HCT116 (cell line): ENCODE results near the gene PPM1M. TPM values are rescaled to one million over a fixed set of nuclear protein-coding genes. Genes with fewer than 3 reads are reported as not detected.

Source experiments
- ATAC-seq: fragments of 200-7000 bp; cut with Tn5 transposase; 2 replicates; pipeline ENCODE4 v1.9.1; 2020; ENCODE audit warnings: mild to moderate bottlenecking, moderate library complexity
- BruUV-seq: library from RNA; stranded (reverse); fragments of 400-500 nt; replicated peaks from 2 replicates; lab custom pipeline; 2021; lab: Mats Ljungman, UMichigan
- CTCF ChIA-PET: fragments of 300-600 bp; sonication (Branson Sonifier 250); formaldehyde crosslinking; loops from one replicate; lab custom pipeline; 2021; ENCODE audit warnings: antibody characterized with exemption; lab: Charles Lee
- POLR2A ChIA-PET: fragments of 300-600, 350-600 bp; sonication (Branson Sonifier 250); formaldehyde crosslinking; loops from one replicate; lab custom pipeline; 2021; ENCODE audit warnings: antibody characterized with exemption; lab: Charles Lee
- RAD21 ChIA-PET, 2 experiments: fragments of 300-600 bp; sonication (Branson Sonifier 250); formaldehyde crosslinking; loops; one replicate each; lab custom pipeline; 2023; ENCODE audit warnings: low total read pairs in 2 of 2; ENCODE audit not compliant: uncharacterized antibody in 2 of 2, unreplicated experiment in 2 of 2, low non-redundant PET in 1 of 2; lab: Charles Lee
- DNase-seq: peaks from one replicate; pipeline ENCODE4 v3.0.0-alpha.2; 2010; ENCODE audit warnings: low read depth, low spot score
- H2AFZ ChIP-seq: fragments of 200-600 bp; shearing (Covaris generic), sonication (generic); 2 replicates; pipeline ENCODE4 v1.6.1; 2017; ENCODE audit warnings: low read depth, mixed run types, mixed read lengths, antibody characterized with exemption, low read length; ENCODE audit not compliant: poor library complexity, severe bottlenecking
- H3K27ac ChIP-seq: 2 replicates; pipeline ENCODE4 v1.5.1; 2012; ENCODE audit warnings: low read depth, low read length
- H3K27me3 ChIP-seq: fragments of 200-600 bp; sonication (generic); 2 replicates; pipeline ENCODE4 v1.6.1; 2016; ENCODE audit warnings: mixed run types, low read length, mixed read lengths; ENCODE audit not compliant: insufficient read depth
- H3K36me3 ChIP-seq, 2 experiments: fragments of 200-500 bp in 1 of 2; fragments of 200-600 bp in 1 of 2; sonication (Bioruptor generic) in 1 of 2; sonication (generic) in 1 of 2; 2 replicates each; pipeline versions ENCODE4 v1.5.1 to v1.6.1; 2014 to 2016; ENCODE audit warnings: low read length in 2 of 2, inconsistent platforms in 1 of 2, mixed read lengths in 1 of 2, mixed run types in 1 of 2; ENCODE audit not compliant: insufficient read depth in 2 of 2, control insufficient read depth in 1 of 2
- H3K4me1 ChIP-seq, 2 experiments: fragments of 200-600 bp in 1 of 2; sonication (generic) in 1 of 2; 2 replicates each; pipeline versions ENCODE4 v1.5.1 to v1.6.1; 2012 to 2017; ENCODE audit warnings: low read length in 2 of 2, inconsistent platforms in 1 of 2, mild to moderate bottlenecking in 1 of 2, mixed read lengths in 1 of 2, mixed run types in 1 of 2, moderate library complexity in 1 of 2; ENCODE audit not compliant: insufficient read depth in 2 of 2, control insufficient read depth in 1 of 2
- H3K4me2 ChIP-seq: fragments of 200-600 bp; sonication (generic); 2 replicates; pipeline ENCODE4 v1.6.1; 2017; ENCODE audit warnings: mixed run types, low read length, mixed read lengths
- H3K4me3 ChIP-seq, 2 experiments: fragments of 200-600 bp in 1 of 2; sonication (generic) in 1 of 2; replicated peaks in 1 of 2; 2 replicates each; pipeline ENCODE4 v1.5.1; 2011 to 2016; ENCODE audit warnings: low read length in 2 of 2, control low read depth in 1 of 2, low read depth in 1 of 2, mild to moderate bottlenecking in 1 of 2, mixed read lengths in 1 of 2, mixed run types in 1 of 2
- H3K79me2 ChIP-seq: fragments of 200-600 bp; sonication (generic); 2 replicates; pipeline ENCODE4 v1.6.1; 2017; ENCODE audit warnings: mild to moderate bottlenecking, mixed run types, low read length, moderate library complexity, mixed read lengths; ENCODE audit not compliant: insufficient read depth
- H3K9ac ChIP-seq: fragments of 200-600 bp; sonication (generic); 2 replicates; pipeline ENCODE4 v1.6.1; 2016; ENCODE audit warnings: low read length, mixed read lengths
- H3K9me2 ChIP-seq: fragments of 200-600 bp; sonication (generic), shearing (Covaris generic); 2 replicates; pipeline ENCODE4 v1.6.1; 2017; ENCODE audit warnings: mixed run types, mild to moderate bottlenecking, moderate library complexity; ENCODE audit not compliant: insufficient read depth
- H3K9me3 ChIP-seq, 2 experiments: fragments of 200-500 bp in 1 of 2; fragments of 200-600 bp in 1 of 2; sonication (Bioruptor generic) in 1 of 2; sonication (generic) in 1 of 2; 2 replicates each; pipeline ENCODE4 v1.6.1; 2014 to 2017; ENCODE audit warnings: low read length in 2 of 2, mixed read lengths in 2 of 2, inconsistent platforms in 1 of 2, low read depth in 1 of 2, mild to moderate bottlenecking in 1 of 2, mixed run types in 1 of 2, moderate library complexity in 1 of 2; ENCODE audit not compliant: control insufficient read depth in 1 of 2, insufficient read depth in 1 of 2
- H4K20me1 ChIP-seq: fragments of 200-600 bp; sonication (generic), shearing (Covaris generic); 2 replicates; pipeline ENCODE4 v1.6.1; 2017; ENCODE audit warnings: mixed run types, mild to moderate bottlenecking, moderate library complexity; ENCODE audit not compliant: insufficient read depth
- CEBPB ChIP-seq: IDR thresholded peaks from 2 replicates; pipeline ENCODE4 v1.6.1; 2012; ENCODE audit warnings: low read depth
- EGR1 ChIP-seq: IDR thresholded peaks from 2 replicates; pipeline ENCODE4 v1.6.1; 2012; ENCODE audit warnings: low read depth
- EZH2phosphoT487 ChIP-seq: fragments of 200-600 bp; IDR thresholded peaks from 2 replicates; pipeline ENCODE4 v1.6.1; 2018; ENCODE audit warnings: antibody characterized with exemption, borderline replicate concordance
- SP1 ChIP-seq: IDR thresholded peaks from 2 replicates; pipeline ENCODE4 v1.6.1; 2012; ENCODE audit warnings: low read depth
- YY1 ChIP-seq: IDR thresholded peaks from 2 replicates; pipeline ENCODE4 v1.6.1; 2011; ENCODE audit warnings: low read length, low read depth, moderate library complexity, mild to moderate bottlenecking; ENCODE audit not compliant: insufficient replicate concordance; ENCODE audit errors: extremely low read depth
- intact Hi-C: fragments of 100-400 bp; cut with micrococcal nuclease; formaldehyde crosslinking; loops from 2 replicates; pipeline ENCODE4 v1.10.0; 2022
- total RNA-seq: library from RNA; stranded (reverse); gene quantifications from one replicate; pipeline ENCODE4 v1.2.1, GENCODE V29; 2021; ENCODE audit not compliant: unreplicated experiment

Gene PPM1M
- total RNA-seq, 1 experiment from 2014 or later: 16.6 TPM

GRCh38 chr3:52221141-52221562 lies 24.4 kb upstream of the PPM1M start:
- H3K27me3 ChIP-seq: no peaks in the 10 kb centered on the region
- no peaks in the 10 kb centered on the region for H4K20me1 ChIP-seq
- no peaks in the 10 kb centered on the region for H3K9me2 ChIP-seq
- H3K9me3 ChIP-seq: no peaks in the 10 kb centered on the region
- peaks cover 21 to 38% of the 10 kb centered on the region in 2 experiments for H3K4me1 ChIP-seq
- no peaks in the 10 kb centered on the region for H3K36me3 ChIP-seq
- CTCF ChIA-PET: interaction anchor here (1.0 to 5.4 kb wide), 16 partner anchors 8 to 278 kb away, joined by 3 to 55 read pairs (median 7); partner anchors contain the start of genes POC1A, TWF2 and WDR82
- no peak for DNase-seq
- H3K27ac ChIP-seq: no peak overlapping the region; the same call in 1 of the 2 replicates
- TF ChIP-seq EZH2phosphoT487 (no peak), YY1 (no peak), EGR1 (no peak), CEBPB (no peak)
- TF ChIP-seq, all 23 proteins: peak for 0
- no TSS peak for BruUV-seq
- ChIA-PET POLR2A (interaction anchor here (1.5 to 1.7 kb wide), 2 partner anchors 17 to 19 kb away, joined by 3 to 6 read pairs; no protein-coding TSS in a partner anchor), RAD21 (interaction anchor here (0.9 to 1.8 kb wide), 2 partner anchors 18 to 118 kb away, joined by 3 to 4 read pairs; partner anchors contain the start of gene TWF2 (in 1 of the 2))
- Histone ChIP-seq H3K4me3 (no peak overlapping the region), H3K9ac (no peak overlapping the region), H2AFZ (no peak overlapping the region), H3K79me2 (no peaks in the 10 kb centered on the region), H3K4me2 (no peak overlapping the region)
- intact Hi-C loops: loop anchor here (2.0 kb wide), 1 partner anchor 220 kb away; no protein-coding TSS in a partner anchor
- ATAC-seq: no peak

GRCh38 chr3:52221563-52222318 lies 23.8 kb upstream of the PPM1M start:
- Histone ChIP-seq H3K4me3 (no peak overlapping the region), H2AFZ (no peak overlapping the region), H3K27ac (no peak overlapping the region; the same call in 1 of the 2 replicates), H3K9me2 (no peaks in the 10 kb centered on the region), H4K20me1 (no peaks in the 10 kb centered on the region), H3K9me3 (no peaks in the 10 kb centered on the region), H3K9ac (no peak overlapping the region), H3K79me2 (no peaks in the 10 kb centered on the region), H3K4me2 (no peak overlapping the region), H3K4me1 (peaks cover 16 to 32% of the 10 kb centered on the region in 2 experiments), H3K27me3 (no peaks in the 10 kb centered on the region), H3K36me3 (no peaks in the 10 kb centered on the region)
- TF ChIP-seq SP1: no peak
- ATAC-seq (no peak), DNase-seq (no peak)
- POLR2A ChIA-PET: interaction anchor here (1.2 to 1.7 kb wide), 3 partner anchors 16 to 19 kb away, joined by 3 to 6 read pairs (median 5); no protein-coding TSS in a partner anchor
- intact Hi-C loops: loop anchor here (2.0 kb wide), 1 partner anchor 221 kb away; no protein-coding TSS in a partner anchor
- RAD21 ChIA-PET: interaction anchor here in 1 of 2 experiments (1.8 kb wide), 1 partner anchor 117 kb away, joined by 4 read pairs; no protein-coding TSS in a partner anchor
- CTCF ChIA-PET: interaction anchor here (1.1 to 5.4 kb wide), 6 partner anchors 7 to 164 kb away, joined by 3 to 55 read pairs (median 6); partner anchors contain the start of gene POC1A
- BruUV-seq: no TSS peak
